C4-2B (cell line): ENCODE measurements around the gene LRCOL1.

ENCODE experiments used
- CTCF ChIP-seq: fragments of 450-650 bp; conservative IDR thresholded peaks from 2 replicates; pipeline ENCODE4 v1.5.1; 2017; ENCODE audit warnings: mild to moderate bottlenecking
- ZFX ChIP-seq: fragments of 450-650 bp; IDR thresholded peaks from 2 replicates; pipeline ENCODE4 v1.6.1; 2017

GRCh38 chr12:132566516-132567131 lies 43.8 kb downstream of the LRCOL1 start:
- TF ChIP-seq CTCF, result no peak
- TF ChIP-seq ZFX, result no peak
